Nephron progenitor cell (in vitro differentiated cells): ENCODE measurements around the gene CA14.

Source experiments
- DNase-seq: peaks from one replicate; pipeline ENCODE4 v3.0.0; 2021
- H3K27ac Mint-ChIP-seq: 2 replicates; pipeline ENCODE4 v1.8.0; 2021; ENCODE audit warnings: mild to moderate bottlenecking, moderate library complexity, mixed read lengths
- H3K27me3 Mint-ChIP-seq: 2 replicates; pipeline ENCODE4 v1.8.0; 2021; ENCODE audit warnings: mild to moderate bottlenecking, low read depth, mixed read lengths; ENCODE audit not compliant: poor library complexity
- H3K36me3 Mint-ChIP-seq: 2 replicates; pipeline ENCODE4 v1.8.0; 2021; ENCODE audit warnings: low read depth, mixed read lengths
- H3K4me1 Mint-ChIP-seq: 2 replicates; pipeline ENCODE4 v1.8.0; 2021; ENCODE audit warnings: mixed read lengths
- H3K4me3 Mint-ChIP-seq: 2 replicates; pipeline ENCODE4 v1.8.0; 2021; ENCODE audit warnings: mild to moderate bottlenecking, moderate library complexity, mixed read lengths
- H3K9me3 Mint-ChIP-seq: 2 replicates; pipeline ENCODE4 v1.8.0; 2021; ENCODE audit warnings: mild to moderate bottlenecking, moderate library complexity, mixed read lengths
- CTCF ChIP-seq: fragments of 200-600 bp; sonication (generic); IDR thresholded peaks from 2 replicates; pipeline ENCODE4 v1.5.0; 2021; ENCODE audit warnings: antibody characterized with exemption

Gene CA14

GRCh38 chr1:150233359-150234308 lies 23.9 kb upstream of the CA14 start:
- no peaks in the 10 kb centered on the region for H3K9me3 Mint-ChIP-seq
- H3K27ac Mint-ChIP-seq: peak overlapping the region; percentile 93
- TF ChIP-seq CTCF: no peak
- peaks cover 32% of the 10 kb centered on the region for H3K36me3 Mint-ChIP-seq
- H3K4me1 Mint-ChIP-seq: peaks cover 23% of the 10 kb centered on the region
- DNase-seq: no peak
- H3K4me3 Mint-ChIP-seq: no peak overlapping the region
- H3K27me3 Mint-ChIP-seq: peaks cover 6% of the 10 kb centered on the region

GRCh38 chr1:150234309-150234565 lies 23.3 kb upstream of the CA14 start:
- Mint-ChIP-seq H3K36me3 (peaks cover 26% of the 10 kb centered on the region), H3K9me3 (no peaks in the 10 kb centered on the region), H3K27me3 (peaks cover 6% of the 10 kb centered on the region), H3K4me3 (no peak overlapping the region), H3K27ac (peak overlapping the region; percentile 93), H3K4me1 (peaks cover 23% of the 10 kb centered on the region)
- no peak for DNase-seq
- TF ChIP-seq CTCF: no peak

GRCh38 chr1:150234566-150235293 lies 22.8 kb upstream of the CA14 start:
- H3K9me3 Mint-ChIP-seq: no peaks in the 10 kb centered on the region
- no peak overlapping the region for H3K4me3 Mint-ChIP-seq
- DNase-seq: peak; percentile 67
- peak overlapping the region; percentile 93 for H3K27ac Mint-ChIP-seq
- TF ChIP-seq CTCF: no peak
- H3K27me3 Mint-ChIP-seq: peaks cover 6% of the 10 kb centered on the region
- peaks cover 23% of the 10 kb centered on the region for H3K36me3 Mint-ChIP-seq
- H3K4me1 Mint-ChIP-seq: peaks cover 23% of the 10 kb centered on the region

- H3K4me3 Mint-ChIP-seq: no peak overlapping the region
- H3K27me3 Mint-ChIP-seq: peaks cover 9% of the 10 kb centered on the region
- H3K4me1 Mint-ChIP-seq: peaks cover 23% of the 10 kb centered on the region
- no peak for TF ChIP-seq CTCF
- H3K9me3 Mint-ChIP-seq: no peaks in the 10 kb centered on the region
- peaks cover 17% of the 10 kb centered on the region for H3K36me3 Mint-ChIP-seq
- H3K27ac Mint-ChIP-seq: no peak overlapping the region
- DNase-seq: no peak
Observed at GRCh38 chr1:150235294-150235851, 22.2 kb upstream of the CA14 start.

- Mint-ChIP-seq H3K4me1 (peaks cover 23% of the 10 kb centered on the region), H3K27me3 (peaks cover 9% of the 10 kb centered on the region), H3K4me3 (no peak within 1 kb of the TSS), H3K9me3 (no peaks in the 10 kb centered on the region), H3K27ac (peak within 1 kb of the TSS; percentile 93), H3K36me3 (peaks cover 10% of the 10 kb centered on the region)
- TF ChIP-seq CTCF: peak; percentile 18
- DNase-seq: peak; percentile 88
Observed at GRCh38 chr1:150235852-150236613, 21.5 kb upstream of the CA14 start, which contains the start of gene ANP32E. Gene ANP32E, minus strand, starts transcription at chr1:150236112. Its CDS starts 326 bp downstream, at chr1:150235786.
